Measurements from ENCODE around the gene XIRP1. TPM values are rescaled to one million over a fixed set of nuclear protein-coding genes. Genes with fewer than 3 reads are reported as not detected.

XIRP1 gene
- total and polyA plus RNA-seq, 2 donors (not counting 1 experiment from before 2014, with no cell fraction given) = not detected

DNA sequence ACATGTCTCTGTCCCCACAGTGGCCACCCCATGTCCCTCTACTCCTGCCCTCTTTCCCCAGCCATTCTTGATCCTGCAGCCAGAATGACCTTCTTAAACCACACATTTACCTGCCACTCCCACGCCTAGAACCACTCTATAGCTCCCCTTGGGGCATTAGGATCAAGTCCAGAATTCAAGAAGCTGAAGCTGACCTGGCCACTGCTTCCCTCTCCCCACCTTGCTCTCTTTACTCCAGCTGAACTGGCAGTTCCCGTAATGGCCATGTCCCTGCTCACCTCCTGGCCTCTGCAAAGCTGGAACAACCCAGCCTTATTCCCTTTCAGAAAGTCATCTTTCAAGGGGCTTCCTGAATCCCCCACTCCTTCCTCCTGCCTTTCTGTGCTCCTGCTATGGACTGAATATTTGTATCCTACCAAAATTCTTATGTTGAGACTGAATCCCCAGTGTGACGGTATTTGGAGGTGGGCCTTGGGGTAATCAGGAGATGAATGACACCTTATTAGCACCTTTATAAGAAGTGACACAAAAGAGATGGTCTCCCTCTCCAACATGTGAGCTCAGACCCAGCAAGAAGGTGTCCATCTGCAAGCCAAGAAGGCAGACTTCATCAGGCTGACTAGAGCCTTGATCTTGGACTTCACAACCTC lies 42.8 kb downstream of the XIRP1 start:
- DNase-seq (no peak), ATAC-seq (ENCODE audit: low read depth) (no peak)
- Mint-ChIP-seq H3K4me1 (peaks cover 74% of the 10 kb centered on the region), H3K4me3 (peak overlapping the region; percentile 99), H3K27me3 (no peaks in the 10 kb centered on the region), H3K27ac (peak overlapping the region; percentile 94), H3K9me3 (ENCODE audit: insufficient read depth) (no peaks in the 10 kb centered on the region)
- 68% methylated on average over 2 of the region's 3 CpGs for WGBS (ENCODE audit: insufficient coverage)
- TF ChIP-seq EZH2 (IDR thresholded peaks at IDR 0.05; ENCODE audit: borderline replicate concordance, insufficient read depth, low read depth, low read length, poor library complexity, severe bottlenecking) = no peak
- TF ChIP-seq, protein P1, sequence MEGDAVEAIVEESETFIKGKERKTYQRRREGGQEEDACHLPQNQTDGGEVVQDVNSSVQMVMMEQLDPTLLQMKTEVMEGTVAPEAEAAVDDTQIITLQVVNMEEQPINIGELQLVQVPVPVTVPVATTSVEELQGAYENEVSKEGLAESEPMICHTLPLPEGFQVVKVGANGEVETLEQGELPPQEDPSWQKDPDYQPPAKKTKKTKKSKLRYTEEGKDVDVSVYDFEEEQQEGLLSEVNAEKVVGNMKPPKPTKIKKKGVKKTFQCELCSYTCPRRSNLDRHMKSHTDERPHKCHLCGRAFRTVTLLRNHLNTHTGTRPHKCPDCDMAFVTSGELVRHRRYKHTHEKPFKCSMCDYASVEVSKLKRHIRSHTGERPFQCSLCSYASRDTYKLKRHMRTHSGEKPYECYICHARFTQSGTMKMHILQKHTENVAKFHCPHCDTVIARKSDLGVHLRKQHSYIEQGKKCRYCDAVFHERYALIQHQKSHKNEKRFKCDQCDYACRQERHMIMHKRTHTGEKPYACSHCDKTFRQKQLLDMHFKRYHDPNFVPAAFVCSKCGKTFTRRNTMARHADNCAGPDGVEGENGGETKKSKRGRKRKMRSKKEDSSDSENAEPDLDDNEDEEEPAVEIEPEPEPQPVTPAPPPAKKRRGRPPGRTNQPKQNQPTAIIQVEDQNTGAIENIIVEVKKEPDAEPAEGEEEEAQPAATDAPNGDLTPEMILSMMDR (IDR thresholded peaks at IDR 0.05) = no peak
- H4K20me1 ChIP-seq (ENCODE audit: control insufficient read depth, insufficient read depth, low read length, poor library complexity, severe bottlenecking) = peaks cover 83% of the 10 kb centered on the region
- H3K9ac ChIP-seq (ENCODE audit: low read length) = peak overlapping the region; percentile 30
- no peaks in the 10 kb centered on the region for H3K9me3 ChIP-seq (ENCODE audit: control extremely low read depth in 1 of 3, control insufficient read depth in 2 of 3, insufficient read depth in 1 of 3, low read length in 2 of 3)
- H3K36me3 ChIP-seq (replicated peaks in 1 of 2; ENCODE audit: control extremely low read depth in 1 of 2, control insufficient read depth in 1 of 2, extremely low read depth in 1 of 2, insufficient read depth in 2 of 2, low read length in 1 of 2) = peaks cover 2 to 19% of the 10 kb centered on the region in 2 experiments
- intact Hi-C loops (cut with micrococcal nuclease) = loop anchor here (1.0 to 2.0 kb wide), 2 partner anchors 27 to 41 kb away; no protein-coding TSS in a partner anchor
- no peak overlapping the region for H3K4me3 ChIP-seq (ENCODE audit: control extremely low read depth in 1 of 5, extremely low read depth in 1 of 5, insufficient read depth in 1 of 5, low read depth in 2 of 5, low read length in 4 of 5)
- H3K27me3 ChIP-seq (replicated peaks in 1 of 4; ENCODE audit: control extremely low read depth in 1 of 4, control insufficient read depth in 3 of 4, insufficient read depth in 4 of 4, low read length in 3 of 4) = no peaks in the 10 kb centered on the region
- H3K4me2 ChIP-seq (replicated peaks; ENCODE audit: low read depth, low read length, poor library complexity, severe bottlenecking) = peak overlapping the region; percentile 98
- CTCF ChIA-PET = interaction anchor here (0.6 to 5.9 kb wide), 10 partner anchors 9 to 139 kb away, joined by 3 to 36 read pairs (median 4); partner anchors contain the start of genes GORASP1 and TTC21A
- no peak overlapping the region for H2AFZ ChIP-seq (ENCODE audit: insufficient read depth, low read depth, low read length, poor library complexity, severe bottlenecking)
- peaks cover 86% of the 10 kb centered on the region for H3K79me2 ChIP-seq (ENCODE audit: control insufficient read depth, insufficient read depth, low read length)
- peaks cover 67 to 76% of the 10 kb centered on the region in 2 donors for H3K4me1 ChIP-seq (ENCODE audit: control insufficient read depth in 2 of 2, insufficient read depth in 2 of 2, low read length in 2 of 2)
- H3K27ac ChIP-seq (ENCODE audit: low read length in 2 of 2) = peak overlapping the region; percentile 87 to 98
- POLR2A ChIA-PET = interaction anchor here (0.6 to 2.3 kb wide), 4 partner anchors 26 to 48 kb away, joined by 3 to 10 read pairs (median 5); partner anchors contain the start of gene TTC21A

DNA sequence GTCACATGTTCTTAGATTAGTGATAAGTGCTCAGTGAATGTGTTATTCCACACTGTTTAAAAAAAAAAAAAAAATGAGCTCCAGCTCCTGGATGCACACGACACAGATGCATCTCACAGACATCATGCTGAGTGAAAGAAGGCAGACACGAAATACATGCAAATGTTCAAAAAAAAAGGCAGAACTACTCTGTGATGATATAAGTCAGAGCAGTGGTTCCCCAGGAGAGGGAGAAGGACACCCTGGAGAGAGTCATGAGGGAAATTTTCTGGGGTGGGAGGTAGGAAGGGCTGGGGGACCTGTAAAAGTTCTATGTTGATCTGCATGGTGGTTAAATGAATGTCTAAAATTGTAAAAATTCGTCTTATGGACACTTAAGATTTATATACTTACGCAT lies 43.3 kb downstream of the XIRP1 start:
- 0% methylated on average over 1 of the region's 4 CpGs for WGBS (ENCODE audit: insufficient coverage)
- DNase-seq (peak; percentile 69), ATAC-seq (ENCODE audit: low read depth) (peak; percentile 3)
- Histone ChIP-seq H3K27me3 (replicated peaks in 1 of 4; ENCODE audit: control extremely low read depth in 1 of 4, control insufficient read depth in 3 of 4, insufficient read depth in 4 of 4, low read length in 3 of 4) (no peaks in the 10 kb centered on the region), H3K9me3 (ENCODE audit: control extremely low read depth in 1 of 3, control insufficient read depth in 2 of 3, insufficient read depth in 1 of 3, low read length in 2 of 3) (no peaks in the 10 kb centered on the region), H3K27ac (ENCODE audit: low read length in 2 of 2) (peak overlapping the region; percentile 87 to 98), H2AFZ (ENCODE audit: insufficient read depth, low read depth, low read length, poor library complexity, severe bottlenecking) (no peak overlapping the region), H4K20me1 (ENCODE audit: control insufficient read depth, insufficient read depth, low read length, poor library complexity, severe bottlenecking) (peaks cover 88% of the 10 kb centered on the region), H3K36me3 (replicated peaks in 1 of 2; ENCODE audit: control extremely low read depth in 1 of 2, control insufficient read depth in 1 of 2, extremely low read depth in 1 of 2, insufficient read depth in 2 of 2, low read length in 1 of 2) (peaks cover 2 to 25% of the 10 kb centered on the region in 2 experiments), H3K9ac (ENCODE audit: low read length) (peak overlapping the region; percentile 30), H3K4me2 (replicated peaks; ENCODE audit: low read depth, low read length, poor library complexity, severe bottlenecking) (peak overlapping the region; percentile 98), H3K4me3 (ENCODE audit: control extremely low read depth in 1 of 5, extremely low read depth in 1 of 5, insufficient read depth in 1 of 5, low read depth in 2 of 5, low read length in 4 of 5) (peak overlapping the region in 2 of 5 experiments; percentile 48 to 50), H3K79me2 (ENCODE audit: control insufficient read depth, insufficient read depth, low read length) (peaks cover 91% of the 10 kb centered on the region), H3K4me1 (ENCODE audit: control insufficient read depth in 2 of 2, insufficient read depth in 2 of 2, low read length in 2 of 2) (peaks cover 67 to 74% of the 10 kb centered on the region in 2 donors)
- H3K4me3 Mint-ChIP-seq = peak overlapping the region; percentile 99
- H3K27ac Mint-ChIP-seq = peak overlapping the region; percentile 94
- no peaks in the 10 kb centered on the region for H3K27me3 Mint-ChIP-seq
- ChIA-PET CTCF (interaction anchor here (0.6 to 5.9 kb wide), 6 partner anchors 21 to 139 kb away, joined by 3 to 36 read pairs (median 8); partner anchors contain the start of genes GORASP1 and TTC21A), POLR2A (interaction anchor here (0.8 to 2.3 kb wide), 4 partner anchors 13 to 48 kb away, joined by 4 to 10 read pairs (median 5); partner anchors contain the start of gene TTC21A)
- H3K9me3 Mint-ChIP-seq (ENCODE audit: insufficient read depth) = no peaks in the 10 kb centered on the region
- intact Hi-C loops (cut with micrococcal nuclease) = loop anchor here (1.0 to 2.0 kb wide), 2 partner anchors 26 to 41 kb away; no protein-coding TSS in a partner anchor
- TF ChIP-seq, protein P1 (IDR thresholded peaks at IDR 0.05) = no peak
- TF ChIP-seq EZH2 (IDR thresholded peaks at IDR 0.05; ENCODE audit: borderline replicate concordance, insufficient read depth, low read depth, low read length, poor library complexity, severe bottlenecking) = no peak
- peaks cover 74% of the 10 kb centered on the region for H3K4me1 Mint-ChIP-seq
